Mesenchymal stem cell (in vitro differentiated cells and primary cell): ENCODE results near the gene PALD1.

Experiments used
- DNase-seq: peaks from one replicate; pipeline ENCODE4 v3.0.0-alpha.2; 2013
- H2AFZ ChIP-seq: one replicate; pipeline ENCODE4 v1.6.1; 2013; ENCODE audit warnings: low read depth, mild to moderate bottlenecking, control low read depth, inconsistent platforms, low read length, moderate library complexity
- H2AK5ac ChIP-seq: 2 replicates; pipeline ENCODE4 v1.6.1; 2013; ENCODE audit warnings: low read length, moderate library complexity, mild to moderate bottlenecking, inconsistent platforms; ENCODE audit not compliant: severe bottlenecking
- H2BK120ac ChIP-seq: one replicate; pipeline ENCODE4 v1.6.1; 2013; ENCODE audit warnings: low read depth, mild to moderate bottlenecking, inconsistent platforms, low read length, moderate library complexity
- H2BK12ac ChIP-seq, 2 experiments: one replicate each; pipeline ENCODE4 v1.6.1; 2013; ENCODE audit warnings: inconsistent platforms in 2 of 2, low read length in 2 of 2, mild to moderate bottlenecking in 2 of 2, moderate library complexity in 2 of 2, control low read depth in 1 of 2
- H2BK15ac ChIP-seq: one replicate; pipeline ENCODE4 v1.6.1; 2013; ENCODE audit warnings: mild to moderate bottlenecking, low read depth, inconsistent platforms; ENCODE audit not compliant: poor library complexity, severe bottlenecking
- H2BK5ac ChIP-seq: 2 replicates; pipeline ENCODE4 v1.6.1; 2013; ENCODE audit warnings: low read depth, mild to moderate bottlenecking, low read length, control low read depth, inconsistent platforms; ENCODE audit not compliant: poor library complexity, severe bottlenecking
- H3K14ac ChIP-seq, 2 experiments: one replicate each; pipeline ENCODE4 v1.6.1; 2013; ENCODE audit warnings: inconsistent platforms in 2 of 2, low read length in 2 of 2, control low read depth in 1 of 2, mild to moderate bottlenecking in 1 of 2, moderate library complexity in 1 of 2
- H3K18ac ChIP-seq, 2 experiments: one replicate each; pipeline ENCODE4 v1.6.1; 2013; ENCODE audit warnings: inconsistent platforms in 2 of 2, low read length in 2 of 2, control low read depth in 1 of 2, low read depth in 1 of 2, mild to moderate bottlenecking in 1 of 2
- H3K23ac ChIP-seq, 2 experiments: one replicate each; pipeline ENCODE4 v1.6.1; 2013; ENCODE audit warnings: inconsistent platforms in 2 of 2, low read length in 2 of 2, mild to moderate bottlenecking in 2 of 2, moderate library complexity in 2 of 2, control low read depth in 1 of 2
- H3K27ac ChIP-seq: 2 replicates; pipeline ENCODE4 v1.5.1; 2013; ENCODE audit warnings: mild to moderate bottlenecking, moderate library complexity, low read length, control low read depth, inconsistent platforms; ENCODE audit not compliant: poor library complexity, severe bottlenecking
- H3K27me3 ChIP-seq, 2 experiments: 2 replicates each; pipeline versions ENCODE4 v1.6.1 to v1.7.0; 2013; ENCODE audit warnings: low read length in 2 of 2, mild to moderate bottlenecking in 2 of 2, moderate library complexity in 2 of 2, control low read depth in 1 of 2, inconsistent platforms in 1 of 2; ENCODE audit not compliant: control insufficient read depth in 1 of 2, insufficient read depth in 1 of 2
- H3K36me3 ChIP-seq, 2 experiments: 2 replicates each; pipeline versions ENCODE4 v1.6.1 to v1.7.0; 2013; ENCODE audit warnings: low read length in 2 of 2, control low read depth in 1 of 2, inconsistent platforms in 1 of 2, low read depth in 1 of 2, mild to moderate bottlenecking in 1 of 2; ENCODE audit not compliant: insufficient read depth in 2 of 2, control insufficient read depth in 1 of 2
- H3K4ac ChIP-seq, 2 experiments: one replicate each; pipeline ENCODE4 v1.6.1; 2013; ENCODE audit warnings: inconsistent platforms in 2 of 2, low read length in 2 of 2, mild to moderate bottlenecking in 2 of 2, moderate library complexity in 2 of 2, control low read depth in 1 of 2, low read depth in 1 of 2
- H3K4me1 ChIP-seq: 2 replicates; pipeline ENCODE4 v1.6.1; 2013; ENCODE audit warnings: low read depth, low read length, control low read depth; ENCODE audit not compliant: control insufficient read depth, insufficient read depth
- H3K4me2 ChIP-seq: 2 replicates; pipeline ENCODE4 v1.6.1; 2013; ENCODE audit warnings: low read length, mild to moderate bottlenecking, inconsistent platforms; ENCODE audit not compliant: poor library complexity, severe bottlenecking
- H3K4me3 ChIP-seq, 2 experiments: 2 replicates each; pipeline versions ENCODE4 v1.5.1 to v1.7.0; 2013; ENCODE audit warnings: low read length in 2 of 2, mild to moderate bottlenecking in 2 of 2, control low read depth in 1 of 2, low read depth in 1 of 2; ENCODE audit not compliant: insufficient read depth in 1 of 2
- H3K79me1 ChIP-seq: replicated peaks from 2 replicates; pipeline ENCODE4 v1.6.1; 2013; ENCODE audit warnings: mild to moderate bottlenecking, control low read depth, low read length, inconsistent platforms; ENCODE audit not compliant: poor library complexity, severe bottlenecking
- H3K9ac ChIP-seq: 2 replicates; pipeline ENCODE4 v1.7.0; 2013; ENCODE audit warnings: mild to moderate bottlenecking, low read length, moderate library complexity
- H3K9me3 ChIP-seq: 2 replicates; pipeline ENCODE4 v1.7.0; 2013; ENCODE audit warnings: mild to moderate bottlenecking, low read length; ENCODE audit not compliant: control insufficient read depth
- H4K8ac ChIP-seq: one replicate; pipeline ENCODE4 v1.6.1; 2013; ENCODE audit warnings: inconsistent platforms, mild to moderate bottlenecking, low read length, moderate library complexity
- H4K91ac ChIP-seq: one replicate; pipeline ENCODE4 v1.6.1; 2013; ENCODE audit warnings: mild to moderate bottlenecking, low read length, inconsistent platforms
- WGBS: methylation state at CpG from one replicate; pipeline ENCODE4 v1.1.7; 2013; ENCODE audit warnings: mixed read lengths; 5-methylcytosine and 5-hydroxymethylcytosine counted together

Gene PALD1

GRCh38 chr10:70500368-70500767 lies 21.8 kb downstream of the PALD1 start:
- Histone ChIP-seq H3K79me1 (no peaks in the 10 kb centered on the region), H2BK5ac (no peak overlapping the region), H2BK120ac (no peak overlapping the region), H3K14ac (no peak overlapping the region), H3K9me3 (no peaks in the 10 kb centered on the region), H4K8ac (no peak overlapping the region), H3K27ac (no peak overlapping the region), H2BK12ac (no peak overlapping the region), H3K4me3 (no peak overlapping the region), H3K23ac (no peak overlapping the region), H3K4me1 (peaks cover 18% of the 10 kb centered on the region), H3K9ac (no peak overlapping the region), H2AK5ac (no peak overlapping the region), H3K36me3 (no peaks in the 10 kb centered on the region), H3K27me3 (peaks cover under 1 to 50% of the 10 kb centered on the region in 2 experiments), H3K4me2 (no peak overlapping the region), H2AFZ (no peak overlapping the region), H2BK15ac (no peak overlapping the region), H3K4ac (no peak overlapping the region), H4K91ac (no peak overlapping the region), H3K18ac (no peak overlapping the region)
- no peak for DNase-seq
- 90% methylated on average over 9 of the region's 9 CpGs for WGBS

- Histone ChIP-seq H2AK5ac (no peak overlapping the region), H2AFZ (no peak overlapping the region), H2BK5ac (no peak overlapping the region), H4K8ac (no peak overlapping the region), H3K4me1 (peaks cover 18% of the 10 kb centered on the region), H4K91ac (no peak overlapping the region), H3K9ac (no peak overlapping the region), H3K27ac (no peak overlapping the region), H3K18ac (no peak overlapping the region), H3K4me3 (no peak overlapping the region), H2BK120ac (no peak overlapping the region), H3K79me1 (no peaks in the 10 kb centered on the region), H3K36me3 (no peaks in the 10 kb centered on the region), H3K9me3 (no peaks in the 10 kb centered on the region), H3K23ac (no peak overlapping the region), H3K27me3 (peaks cover 0 to 46% of the 10 kb centered on the region in 2 experiments), H3K14ac (no peak overlapping the region), H2BK12ac (no peak overlapping the region), H2BK15ac (no peak overlapping the region), H3K4me2 (no peak overlapping the region), H3K4ac (no peak overlapping the region)
- no peak for DNase-seq
- 36% methylated on average over 4 of the region's 4 CpGs for WGBS
These were observed 22.3 kb downstream of the PALD1 start for GRCh38 chr10:70500812-70501301.

DNA sequence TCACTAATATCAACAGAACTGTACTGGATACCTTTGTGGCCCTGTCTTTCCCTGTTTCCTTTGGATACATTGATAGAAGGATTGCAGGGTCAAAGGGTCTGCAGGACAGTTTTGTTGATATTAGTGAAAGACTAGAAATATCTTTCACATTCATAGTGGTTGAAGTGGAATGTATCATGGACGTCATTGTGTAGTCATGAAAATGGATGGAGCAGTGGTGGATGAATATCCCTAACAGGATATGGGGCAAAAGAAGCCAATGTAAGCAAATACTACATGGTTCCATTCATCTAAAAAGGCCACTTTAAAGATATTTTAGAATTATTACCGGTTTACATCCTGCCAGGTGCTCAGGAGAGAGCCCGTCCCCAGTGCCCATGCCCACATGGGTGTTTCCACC lies 23.8 kb downstream of the PALD1 start:
- no peaks in the 10 kb centered on the region for H3K36me3 ChIP-seq
- 86% methylated on average over 3 of the region's 3 CpGs for WGBS
- no peaks in the 10 kb centered on the region for H3K79me1 ChIP-seq
- no peak overlapping the region for H3K18ac ChIP-seq
- H2AFZ ChIP-seq, result no peak overlapping the region
- no peak overlapping the region for H2BK120ac ChIP-seq
- H2BK15ac ChIP-seq, result no peak overlapping the region
- DNase-seq, result no peak
- peaks cover 18% of the 10 kb centered on the region for H3K4me1 ChIP-seq
- H2BK12ac ChIP-seq, result no peak overlapping the region
- no peak overlapping the region for H3K14ac ChIP-seq
- no peak overlapping the region for H3K27ac ChIP-seq
- no peak overlapping the region for H4K91ac ChIP-seq
- peaks cover 0 to 35% of the 10 kb centered on the region in 2 experiments for H3K27me3 ChIP-seq
- H3K4me3 ChIP-seq, result no peak overlapping the region
- H2BK5ac ChIP-seq, result no peak overlapping the region
- H3K4me2 ChIP-seq, result no peak overlapping the region
- H3K23ac ChIP-seq, result no peak overlapping the region
- H2AK5ac ChIP-seq, result no peak overlapping the region
- no peak overlapping the region for H3K4ac ChIP-seq
- H3K9me3 ChIP-seq, result no peaks in the 10 kb centered on the region
- no peak overlapping the region for H4K8ac ChIP-seq
- no peak overlapping the region for H3K9ac ChIP-seq

DNA sequence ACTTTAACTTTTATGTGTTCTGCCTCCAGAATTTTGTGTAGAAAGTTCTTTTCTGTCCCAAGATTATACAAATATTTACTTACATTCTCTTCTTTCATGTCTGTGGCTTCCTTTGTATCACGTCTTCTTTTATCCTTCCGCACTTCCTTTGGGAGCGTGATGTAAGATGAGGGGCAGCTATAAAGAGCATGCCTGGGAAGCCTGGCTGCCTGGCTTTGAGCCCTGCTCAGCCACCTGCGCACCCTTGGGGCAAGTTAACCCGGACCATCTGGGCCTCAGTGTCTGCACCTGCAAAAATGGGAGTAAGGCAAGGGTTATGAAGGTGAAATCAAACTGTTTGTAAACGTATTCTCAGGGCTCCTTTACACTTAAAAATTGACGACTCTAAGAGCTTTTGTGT lies 25.2 kb downstream of the PALD1 start:
- Histone ChIP-seq H3K4me1 (peaks cover 24% of the 10 kb centered on the region), H3K14ac (no peak overlapping the region), H2AFZ (no peak overlapping the region), H3K27ac (no peak overlapping the region), H3K36me3 (no peaks in the 10 kb centered on the region), H3K4me3 (no peak overlapping the region), H4K8ac (no peak overlapping the region), H4K91ac (no peak overlapping the region), H3K9me3 (no peaks in the 10 kb centered on the region), H2BK120ac (no peak overlapping the region), H2BK15ac (no peak overlapping the region), H3K27me3 (peaks cover 0 to 37% of the 10 kb centered on the region in 2 experiments), H2AK5ac (no peak overlapping the region), H3K18ac (no peak overlapping the region), H3K9ac (no peak overlapping the region), H3K4ac (no peak overlapping the region), H3K79me1 (no peaks in the 10 kb centered on the region), H3K4me2 (no peak overlapping the region), H2BK5ac (no peak overlapping the region), H3K23ac (no peak overlapping the region), H2BK12ac (no peak overlapping the region)
- 77% methylated on average over 5 of the region's 7 CpGs for WGBS
- no peak for DNase-seq
